ENCODE measurements around the gene PIK3C3.
"Not testable (repeated sequence)": the region's sequence is repeated elsewhere in the genome, so short reads cannot be mapped to it uniquely, and the experiment has no call there.

Gene PIK3C3

GRCh38 chr18:42082415-42083234 lies 127.6 kb downstream of the PIK3C3 start:
- peak; percentile 34 for DNase-seq

- DNase-seq = no peak
Observed at GRCh38 chr18:42086288-42086687, 131.3 kb downstream of the PIK3C3 start.

- DNase-seq = no peak
Observed at GRCh38 chr18:42087235-42087634, 132.2 kb downstream of the PIK3C3 start.

- DNase-seq = no peak
Observed at GRCh38 chr18:42087876-42088275, 132.8 kb downstream of the PIK3C3 start.

GRCh38 chr18:42092848-42093247 lies 137.8 kb downstream of the PIK3C3 start:
- DNase-seq = no peak

GRCh38 chr18:42094875-42095274 lies 139.8 kb downstream of the PIK3C3 start:
- DNase-seq = no peak

- DNase-seq = no peak
Observed at GRCh38 chr18:42095732-42096377, 140.8 kb downstream of the PIK3C3 start.

- no peak for DNase-seq
Observed at GRCh38 chr18:42100248-42100647, 145.2 kb downstream of the PIK3C3 start.

- no peak for DNase-seq
Observed at GRCh38 chr18:42100911-42101310, 145.9 kb downstream of the PIK3C3 start.

- DNase-seq = no peak
Observed at GRCh38 chr18:42105394-42105793, 150.4 kb downstream of the PIK3C3 start.

- DNase-seq = no peak
Observed at GRCh38 chr18:42106784-42107183, 151.8 kb downstream of the PIK3C3 start.

GRCh38 chr18:42107287-42107686 lies 152.3 kb downstream of the PIK3C3 start:
- no peak for DNase-seq

GRCh38 chr18:42107691-42108450 lies 152.8 kb downstream of the PIK3C3 start:
- DNase-seq = no peak

- not testable (repeated sequence) for DNase-seq
Observed at GRCh38 chr18:42112147-42112546, 157.1 kb downstream of the PIK3C3 start.

GRCh38 chr18:42112657-42113420 lies 157.8 kb downstream of the PIK3C3 start:
- DNase-seq = no peak

GRCh38 chr18:42113529-42114191 lies 158.6 kb downstream of the PIK3C3 start:
- DNase-seq = peak; percentile 20

- DNase-seq = peak; percentile 81
Observed at GRCh38 chr18:42114310-42114943, 159.4 kb downstream of the PIK3C3 start.

- no peak for DNase-seq
Observed at GRCh38 chr18:42126586-42126985, 171.6 kb downstream of the PIK3C3 start.

GRCh38 chr18:42131066-42131929 lies 176.3 kb downstream of the PIK3C3 start:
- DNase-seq = no peak

- no peak for DNase-seq
Observed at GRCh38 chr18:42131930-42132244, 176.9 kb downstream of the PIK3C3 start.
